SIG-M5 treated with dmso at 0.1 percent for 504 hours (cell line): ENCODE measurements around the gene SLC29A1.
"Not testable (repeated sequence)": the region's sequence is repeated elsewhere in the genome, so short reads cannot be mapped to it uniquely, and the experiment has no call there.

Experiments
- DNase-seq: peaks from one replicate; lab custom pipeline; 2025; ENCODE audit not compliant: unreplicated experiment; lab: John Stamatoyannopoulos, UW

The SLC29A1 gene

DNA sequence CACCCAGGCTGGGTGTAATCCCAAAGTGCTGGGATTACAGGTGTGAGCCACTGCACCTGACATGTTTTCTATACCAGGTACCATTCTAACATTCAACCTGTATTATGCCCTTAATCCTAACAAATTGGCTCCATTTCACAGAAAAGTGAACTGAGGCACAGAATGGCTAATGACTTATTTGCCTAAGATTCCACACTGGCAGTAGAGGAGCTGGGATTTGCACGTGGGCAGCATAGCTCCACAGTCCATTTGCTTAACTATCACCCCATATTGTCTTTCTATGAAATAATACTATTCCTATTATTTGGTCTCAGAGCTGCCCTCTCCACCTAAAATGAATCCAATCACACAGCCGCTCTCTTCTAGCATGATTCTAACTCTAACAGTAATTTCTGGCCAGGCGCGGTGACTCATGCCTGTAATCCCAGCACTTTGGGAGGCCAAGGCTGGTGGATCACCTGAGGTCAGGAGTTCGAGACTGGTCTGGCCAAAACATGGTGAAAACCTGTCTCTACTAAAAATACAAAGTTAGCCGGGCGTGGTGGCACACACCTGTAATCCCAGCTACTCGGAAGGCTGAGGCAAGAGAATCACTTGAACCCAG lies 30.0 kb upstream of the SLC29A1 start:
- DNase-seq: no peak

DNA sequence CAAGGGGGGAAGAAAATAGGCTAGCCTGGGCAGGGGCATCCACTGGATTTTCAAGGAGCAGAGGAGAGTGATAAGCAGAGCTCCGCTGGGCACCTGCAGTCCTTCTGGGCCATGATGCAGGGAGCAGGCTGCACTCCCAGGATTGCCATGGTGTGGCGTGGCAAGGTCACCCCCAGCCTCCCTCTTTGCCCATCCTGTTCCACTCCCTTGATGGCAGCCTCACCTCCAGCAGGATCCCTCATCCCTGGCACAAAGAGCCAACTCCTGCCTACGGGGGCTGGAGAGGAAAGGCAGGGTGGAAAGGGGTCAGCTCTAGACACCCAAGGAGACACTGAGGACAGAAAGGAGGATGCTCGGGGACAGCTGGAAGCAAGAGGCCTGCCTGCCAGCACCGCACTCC lies 29.1 kb upstream of the SLC29A1 start:
- no peak for DNase-seq

GRCh38 chr6:44196351-44196750 lies 27.0 kb upstream of the SLC29A1 start:
- DNase-seq: not testable (repeated sequence)

DNA sequence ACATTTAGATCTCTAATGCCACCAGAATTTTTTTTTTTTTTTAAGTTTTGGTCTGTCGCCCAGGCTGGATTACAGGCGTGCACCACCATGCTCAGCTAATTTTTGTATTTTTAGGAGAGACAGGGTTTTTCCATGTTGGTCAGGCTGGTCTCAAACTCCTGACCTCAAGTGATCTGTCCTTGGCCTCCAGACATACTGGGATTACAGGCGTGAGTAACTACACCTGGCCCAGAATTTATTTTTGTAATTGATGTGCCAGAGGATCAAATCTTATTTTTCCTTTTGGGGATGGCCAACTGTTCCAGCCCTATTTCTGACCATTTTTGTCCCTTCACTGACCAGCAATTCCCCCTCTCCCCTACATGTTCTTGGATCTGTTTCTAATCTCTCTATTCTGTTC lies 24.7 kb upstream of the SLC29A1 start:
- DNase-seq: no peak

- DNase-seq: no peak
Observed at GRCh38 chr6:44199883-44200282, 23.5 kb upstream of the SLC29A1 start.

DNA sequence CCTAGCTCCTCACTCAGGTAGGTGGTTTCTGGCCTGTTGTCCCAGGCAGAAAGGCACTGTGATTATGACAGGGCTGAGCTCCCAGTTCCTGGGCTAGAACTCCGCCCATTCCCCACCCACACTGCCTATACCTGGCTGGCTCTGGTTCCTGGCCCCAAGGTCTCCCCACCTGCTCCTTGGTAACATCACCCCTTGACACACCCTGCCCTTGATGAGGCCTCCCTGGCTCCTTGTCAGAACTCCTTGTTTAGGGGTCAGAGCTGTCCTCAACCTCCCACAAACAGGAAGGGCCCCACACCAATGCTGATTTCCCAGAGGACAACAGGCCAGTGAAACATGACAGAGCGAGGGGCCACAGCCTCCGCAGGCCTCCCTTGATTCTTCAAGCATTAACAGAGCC lies 22.2 kb upstream of the SLC29A1 start:
- no peak for DNase-seq

DNA sequence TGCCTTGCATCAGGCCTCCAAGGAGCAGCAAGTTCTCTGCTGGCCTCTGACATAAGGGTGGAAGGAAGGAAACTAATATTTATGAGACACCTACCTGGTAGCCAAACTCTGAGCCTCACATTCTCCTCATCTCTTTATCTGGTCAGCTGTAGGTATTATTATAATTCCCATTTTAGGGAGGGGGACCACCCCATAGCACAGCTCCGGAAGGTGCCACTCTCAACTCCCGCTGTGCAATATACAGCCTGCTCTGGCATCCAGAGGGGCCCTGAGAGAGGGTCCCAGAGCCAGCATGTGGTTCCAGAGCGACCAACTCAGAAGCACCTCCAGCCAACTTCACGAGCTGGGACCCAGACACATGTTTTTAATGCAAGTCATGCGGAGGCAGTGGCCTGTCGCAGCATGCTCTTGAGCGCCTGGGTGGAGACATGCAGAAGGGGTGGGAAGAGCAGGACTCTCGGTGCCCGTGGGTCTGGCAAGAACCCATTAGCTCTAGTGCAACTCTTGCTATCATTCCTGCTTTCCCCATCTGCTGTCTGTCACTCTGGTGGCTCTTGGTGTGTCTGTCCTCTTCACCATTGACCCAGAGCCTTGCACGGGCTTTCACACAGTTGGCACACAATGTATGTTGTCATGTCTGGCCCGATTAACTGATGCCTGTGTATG lies 21.6 kb upstream of the SLC29A1 start:
- no peak for DNase-seq

GRCh38 chr6:44202332-44202971 lies 20.9 kb upstream of the SLC29A1 start:
- no peak for DNase-seq

DNA sequence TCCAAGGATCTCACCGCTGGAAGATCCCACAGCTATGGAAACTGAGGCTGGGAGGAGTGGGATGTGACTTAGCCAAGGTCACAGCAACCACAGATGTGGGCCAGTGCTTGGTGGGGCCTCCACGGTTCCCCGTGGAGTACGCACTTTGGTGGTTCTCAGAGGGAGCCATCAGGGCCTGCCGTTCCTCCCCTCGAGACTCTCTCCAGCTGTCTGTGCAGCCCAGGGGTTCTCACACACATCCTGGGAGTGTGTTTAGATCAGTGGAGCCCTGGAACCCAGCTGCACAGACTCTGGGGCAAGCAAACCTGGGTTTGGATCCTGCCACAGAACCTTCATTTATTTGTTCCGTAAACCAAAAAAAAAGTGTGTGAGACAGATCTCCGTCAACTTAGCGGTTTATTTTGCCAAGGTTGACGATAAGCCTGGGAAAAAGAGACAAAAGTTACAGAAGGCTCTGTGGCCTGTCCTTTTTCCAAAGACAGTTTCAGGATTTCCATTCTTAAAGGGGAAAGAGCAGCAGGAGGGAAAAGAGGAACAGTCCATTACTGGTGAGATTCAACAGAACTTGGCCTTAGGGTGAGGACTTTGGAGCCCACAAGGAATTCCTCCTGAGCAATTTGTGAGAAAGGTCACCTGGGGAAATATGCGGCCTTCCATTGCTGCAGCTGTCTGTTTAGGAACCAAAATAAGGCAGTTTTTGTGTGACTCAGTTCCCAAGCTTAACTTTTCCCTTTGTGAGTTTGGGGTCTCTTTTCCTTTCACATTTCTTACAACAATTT lies 20.2 kb upstream of the SLC29A1 start:
- DNase-seq: no peak

DNA sequence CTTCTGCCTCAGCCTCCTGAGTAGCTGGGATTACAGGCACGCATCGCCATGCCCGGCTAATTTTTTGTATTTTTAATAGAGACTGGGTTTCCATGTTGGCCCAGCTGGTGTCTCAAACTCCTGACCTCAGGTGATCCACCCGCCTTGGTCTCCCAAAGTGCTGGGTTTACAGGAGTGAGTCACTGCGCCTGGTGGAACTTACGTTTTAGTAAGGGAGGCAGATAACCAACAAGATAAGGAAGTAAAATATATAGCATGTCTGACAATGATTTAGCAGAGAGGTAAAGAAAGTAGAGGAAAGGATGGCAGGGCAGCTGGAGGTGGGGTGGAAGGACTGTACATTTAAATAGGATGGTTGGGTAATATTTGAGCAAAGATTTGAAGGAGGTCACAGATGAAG lies 19.4 kb upstream of the SLC29A1 start:
- peak; percentile 1 for DNase-seq

DNA sequence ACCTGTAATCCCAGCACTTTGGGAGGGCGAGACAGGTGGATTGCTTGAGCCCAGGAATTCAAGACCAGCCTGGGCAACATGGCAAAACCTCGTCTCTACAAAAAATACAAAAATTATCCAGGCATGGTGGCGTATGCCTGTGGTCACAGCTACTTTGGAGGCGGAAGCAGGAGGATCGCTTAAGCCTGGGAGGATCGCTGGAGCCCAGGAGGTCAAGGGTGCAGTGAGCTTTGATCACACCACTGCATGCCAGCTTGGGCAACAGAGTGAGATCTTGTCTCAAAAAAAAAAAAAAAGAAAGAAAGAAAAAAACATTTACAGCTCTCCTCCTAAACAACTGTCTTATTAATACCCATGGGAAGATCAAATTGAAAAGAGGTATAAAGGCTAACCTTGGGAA lies 15.4 kb upstream of the SLC29A1 start:
- no peak for DNase-seq

DNA sequence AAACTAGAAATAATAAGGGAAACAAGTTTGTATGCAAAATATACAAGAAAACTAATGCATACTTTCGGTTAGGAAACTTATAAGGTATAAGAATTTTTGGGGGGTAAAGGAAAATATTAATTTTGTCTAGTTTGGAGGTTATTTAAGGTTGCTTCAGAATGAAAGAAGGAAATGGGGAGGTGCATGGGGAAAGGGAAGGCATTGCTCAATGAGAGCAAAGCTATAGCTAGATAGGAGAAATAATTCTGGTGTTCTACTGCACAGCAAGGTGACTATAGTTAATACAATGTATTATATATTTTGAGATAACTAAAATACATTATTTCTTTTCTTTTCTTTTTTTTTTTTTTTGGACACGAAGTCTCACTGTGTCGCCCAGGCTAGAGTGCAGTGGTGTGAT lies 12.1 kb upstream of the SLC29A1 start:
- peak; percentile 71 for DNase-seq

DNA sequence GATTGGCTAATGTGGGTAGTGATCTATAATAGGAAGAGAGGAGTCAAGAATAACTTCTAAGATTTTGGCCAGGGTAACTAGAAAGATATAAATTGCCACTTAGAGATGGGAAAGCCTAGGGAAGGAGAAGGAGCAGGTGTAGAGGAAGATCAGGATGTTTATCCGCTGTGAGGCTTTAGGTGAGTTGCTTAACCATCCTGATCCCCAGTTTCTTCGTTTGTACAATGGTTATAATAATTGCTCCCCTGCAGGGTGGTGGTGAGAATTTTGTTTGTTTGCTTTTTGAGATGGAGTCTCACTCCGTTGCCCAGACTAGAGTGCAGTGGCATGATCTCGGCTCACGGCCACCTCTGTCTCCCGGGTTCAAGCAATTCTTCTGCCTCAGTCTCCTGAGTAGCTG lies 9.1 kb upstream of the SLC29A1 start:
- DNase-seq: no peak

DNA sequence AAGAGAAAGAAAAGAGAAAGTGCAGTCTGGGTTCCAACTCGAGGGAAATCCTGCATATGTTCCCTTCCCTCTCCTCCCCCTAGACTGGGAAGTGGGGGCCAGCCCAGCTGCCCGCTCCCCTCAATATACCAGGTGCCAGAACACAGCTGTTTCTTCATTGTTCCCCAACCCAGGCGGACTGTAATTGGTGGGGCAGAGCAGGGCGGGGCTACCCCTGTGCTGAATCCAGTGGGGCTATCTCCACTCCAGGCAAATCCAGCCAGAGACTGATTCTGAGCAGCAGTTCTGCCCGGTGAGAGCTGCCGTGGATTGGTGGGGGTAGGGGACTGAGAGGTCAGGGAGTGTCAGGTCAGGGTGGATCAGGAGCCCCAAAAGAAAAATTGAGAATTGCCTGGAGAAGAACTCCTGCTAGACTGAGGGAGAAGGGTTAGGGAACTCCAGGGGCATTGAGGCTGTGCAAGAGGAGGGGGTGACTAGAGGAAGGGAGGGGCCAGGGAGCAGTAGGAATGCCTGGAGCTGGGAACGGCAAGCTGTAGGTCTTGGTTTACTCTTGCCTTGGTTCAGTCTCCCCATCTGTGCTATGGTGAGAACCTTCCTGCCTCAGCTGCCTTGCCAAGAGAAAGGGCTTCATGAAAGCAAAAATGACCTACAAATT lies 6.6 kb upstream of the SLC29A1 start, which contains the start of gene MYMX:
Gene MYMX (plus strand): TSS at position 250 of the 655 bp plus-strand sequence. CDS start 546 bp downstream, outside the sequence.
- DNase-seq: no peak

GRCh38 chr6:44217332-44218143 lies 5.9 kb upstream of the SLC29A1 start:
- DNase-seq: no peak

GRCh38 chr6:44219053-44219814 lies 4.2 kb upstream of the SLC29A1 start:
- no peak for DNase-seq

DNA sequence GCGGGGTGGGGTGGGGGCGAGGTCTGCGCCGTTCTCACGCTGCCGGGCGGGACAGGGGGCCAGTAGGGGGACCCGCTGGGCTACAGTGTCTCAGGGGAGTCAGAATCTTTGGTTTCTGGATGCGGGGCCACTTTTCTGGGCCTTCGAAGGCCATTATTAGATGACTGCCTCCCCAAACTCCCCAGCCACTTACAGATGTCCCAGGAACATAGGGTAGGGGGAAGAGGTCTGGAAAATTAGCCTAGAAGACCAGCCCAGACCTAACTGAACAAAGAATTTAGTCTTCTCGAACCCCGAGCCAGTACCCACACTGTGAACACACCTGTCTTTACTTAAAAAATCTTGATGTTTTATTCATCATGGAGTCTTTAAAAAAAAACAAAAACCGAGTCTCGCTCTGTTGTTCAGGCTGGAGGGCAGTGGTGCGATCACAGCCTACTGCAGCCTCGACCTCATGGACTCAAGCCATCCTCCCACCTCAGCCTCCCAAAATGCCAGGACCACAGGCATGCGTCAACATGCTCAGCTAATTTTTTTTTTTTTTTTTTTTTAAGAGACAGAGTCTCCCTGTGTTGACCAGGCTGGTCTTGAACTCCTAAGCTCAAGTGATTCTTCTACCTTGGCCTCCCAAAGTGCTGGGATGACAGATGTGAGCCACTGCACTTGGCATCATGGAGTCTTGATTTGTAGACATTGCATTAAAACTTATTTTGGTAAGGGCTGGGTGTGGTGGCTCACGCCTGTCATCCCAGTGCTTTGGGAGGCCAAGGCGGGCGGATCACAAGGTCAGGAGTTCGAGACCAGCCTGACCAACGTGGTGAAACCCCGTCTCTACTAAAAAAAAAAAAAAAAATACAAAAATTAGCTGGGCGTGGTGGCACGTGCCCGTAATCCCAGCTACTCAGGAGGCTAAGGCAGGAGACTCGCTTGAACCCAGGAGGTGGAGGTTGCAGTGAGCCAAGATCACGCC lies 3.3 kb upstream of the SLC29A1 start:
- DNase-seq: no peak

GRCh38 chr6:44220913-44221290 lies 2.5 kb upstream of the SLC29A1 start:
- DNase-seq: no peak
